Gastroesophageal sphincter (tissue), 4 donors: ENCODE results near the gene COL1A1. TPM values are rescaled to one million over a fixed set of nuclear protein-coding genes. Genes with fewer than 3 reads are reported as not detected.

ENCODE experiments used
- ATAC-seq: fragments of 150-250 bp; one replicate; pipeline ENCODE4 v1.9.1; 2016; ENCODE audit warnings: mild to moderate bottlenecking, moderate library complexity
- H3K27ac ChIP-seq, 4 donors: fragments of 200-600 bp; sonication (generic) in 3 of 4; 1 replicate in 3 of 4; 2 replicates in 1 of 4; pipeline ENCODE4 v1.5.1; 2016 to 2019
- H3K27me3 ChIP-seq: fragments of 200-600 bp; sonication (generic); one replicate; pipeline ENCODE4 v1.5.1; 2019
- H3K36me3 ChIP-seq, 2 donors: fragments of 200-600 bp; sonication (generic); one replicate each; pipeline ENCODE4 v1.5.1; 2019; ENCODE audit warnings: control low read depth in 1 of 2
- H3K4me1 ChIP-seq, 3 donors: fragments of 200-600 bp; sonication (generic); 1 replicate in 2 of 3; 2 replicates in 1 of 3; pipeline ENCODE4 v1.5.1; 2016 to 2019; ENCODE audit warnings: control low read depth in 2 of 3
- H3K4me3 ChIP-seq, 2 donors: fragments of 200-600 bp; sonication (generic); one replicate each; pipeline ENCODE4 v1.5.1; 2019; ENCODE audit warnings: mild to moderate bottlenecking in 1 of 2, moderate library complexity in 1 of 2
- H3K9me3 ChIP-seq, 3 donors: fragments of 200-600 bp; sonication (generic); one replicate each; pipeline ENCODE4 v1.5.1; 2017 to 2019; ENCODE audit warnings: control low read depth in 2 of 3
- CTCF ChIP-seq, 4 experiments: fragments of 200-600 bp in 2 of 4; fragments of 450-650 bp in 2 of 4; sonication (generic) in 1 of 4; IDR thresholded peaks; one replicate each; pipeline ENCODE4 v1.5.1; 2017 to 2019; ENCODE audit warnings: antibody characterized with exemption in 4 of 4, mild to moderate bottlenecking in 2 of 4, moderate library complexity in 2 of 4
- EP300 ChIP-seq: sonication (generic); formaldehyde crosslinking; IDR thresholded peaks from one replicate; pipeline ENCODE4 v1.6.1; 2017; ENCODE audit warnings: antibody characterized with exemption, mild to moderate bottlenecking
- POLR2A ChIP-seq, 2 donors: fragments of 450-650 bp; IDR thresholded peaks; one replicate each; pipeline ENCODE4 v1.6.1; 2017; ENCODE audit warnings: antibody characterized with exemption in 2 of 2, mild to moderate bottlenecking in 2 of 2, moderate library complexity in 1 of 2
- POLR2AphosphoS5 ChIP-seq: sonication (generic); formaldehyde crosslinking; IDR thresholded peaks from one replicate; pipeline ENCODE4 v1.6.1; 2017; ENCODE audit warnings: antibody characterized with exemption
- WGBS, 2 donors: methylation state at CpG; one replicate each; pipeline ENCODE4 v1.1.5; 2018; ENCODE audit warnings: low coverage in 1 of 2; 5-methylcytosine and 5-hydroxymethylcytosine counted together
- total RNA-seq, 4 donors: library from RNA; depleted of rRNA; stranded (reverse); fragments of >200 nt; gene quantifications; one replicate each; pipeline ENCODE4 v1.1.0, GENCODE V29; 2016

COL1A1 gene
- total RNA-seq, 4 donors from 2014 or later, result 14.6 to 92.9 (median 69.7) TPM

GRCh38 chr17:50141745-50142110, 59.7 kb downstream of the COL1A1 start:
- Histone ChIP-seq H3K9me3 (no peaks in the 10 kb centered on the region), H3K27ac (no peak overlapping the region), H3K36me3 (peaks cover 0 to 88% of the 10 kb centered on the region in 2 donors), H3K27me3 (no peaks in the 10 kb centered on the region), H3K4me1 (peaks cover 0 to 68% (median 26%) of the 10 kb centered on the region in 3 donors), H3K4me3 (no peak overlapping the region)
- TF ChIP-seq POLR2AphosphoS5 (no peak), EP300 (no peak), POLR2A (IDR thresholded peaks at IDR 0.05) (no peak), CTCF (IDR thresholded peaks at IDR 0.05) (no peak)
- ATAC-seq, result no peak
- whole genome bisulfite sequencing, 2 donors, result 65 to 68% methylated on average over 4 to 6 of the region's 8 CpGs

- H3K4me3 ChIP-seq, result no peak overlapping the region
- no peaks in the 10 kb centered on the region for H3K27me3 ChIP-seq
- no peaks in the 10 kb centered on the region for H3K9me3 ChIP-seq
- H3K4me1 ChIP-seq, result peaks cover 0 to 63% (median 21%) of the 10 kb centered on the region in 3 donors
- peaks cover 0 to 94% of the 10 kb centered on the region in 2 donors for H3K36me3 ChIP-seq
- 84% methylated on average over 8 of the region's 16 CpGs; no CpG with 5 or more reads in 1 of the 2 donors for whole genome bisulfite sequencing, 2 donors
- H3K27ac ChIP-seq, result peak overlapping the region in 3 of 4 donors; percentile 0 to 50 (median 27)
- no peak for ATAC-seq
- TF ChIP-seq POLR2A (IDR thresholded peaks at IDR 0.05) (no peak), CTCF (IDR thresholded peaks at IDR 0.05) (no peak), POLR2AphosphoS5 (no peak), EP300 (no peak)
Measured at GRCh38 chr17:50141026-50141744, 60.2 kb downstream of the COL1A1 start.

GRCh38 chr17:50139950-50140885, 61.2 kb downstream of the COL1A1 start:
- Histone ChIP-seq H3K27ac (peak overlapping the region in 3 of 4 donors; percentile 27 to 50 (median 46)), H3K4me3 (no peak overlapping the region), H3K36me3 (peaks cover 0 to 100% of the 10 kb centered on the region in 2 donors), H3K9me3 (no peaks in the 10 kb centered on the region), H3K4me1 (peaks cover 0 to 53% (median 11%) of the 10 kb centered on the region in 3 donors), H3K27me3 (no peaks in the 10 kb centered on the region)
- TF ChIP-seq POLR2AphosphoS5 (peak; percentile 30), EP300 (no peak), CTCF (IDR thresholded peaks at IDR 0.05) (peak in 3 of 4 experiments; percentile 97)
- 75% methylated on average over 3 to 5 of the region's 19 CpGs for WGBS, 2 donors
- ATAC-seq, result peak; percentile 81

GRCh38 chr17:50139185-50139783, 62.1 kb downstream of the COL1A1 start:
- peaks cover 0 to 46% (median 7%) of the 10 kb centered on the region in 3 donors for H3K4me1 ChIP-seq
- H3K27ac ChIP-seq, result peak overlapping the region in 2 of 4 donors; percentile 46 to 50
- no peaks in the 10 kb centered on the region for H3K9me3 ChIP-seq
- H3K4me3 ChIP-seq, result no peak overlapping the region
- 67 to 89% methylated on average over 3 of the region's 15 CpGs for WGBS, 2 donors
- no peaks in the 10 kb centered on the region for H3K27me3 ChIP-seq
- TF ChIP-seq EP300 (no peak), POLR2A (IDR thresholded peaks at IDR 0.05) (no peak), POLR2AphosphoS5 (no peak), CTCF (IDR thresholded peaks at IDR 0.05) (no peak)
- peaks cover 0 to 100% of the 10 kb centered on the region in 2 donors for H3K36me3 ChIP-seq
- ATAC-seq, result no peak
